Coronary artery (tissue), 2 donors: ENCODE data around the gene KCNQ5.
"Not testable (repeated sequence)": the region's sequence is repeated elsewhere in the genome, so short reads cannot be mapped to it uniquely, and the experiment has no call there.

Source experiments
- DNase-seq: peaks from one replicate; pipeline ENCODE4 v3.0.0-alpha.2; 2017; ENCODE audit warnings: low spot score
- H3K27ac ChIP-seq, 2 donors: fragments of 200-600 bp; sonication (generic); one replicate each; pipeline ENCODE4 v1.5.1; 2016 to 2019
- H3K4me3 ChIP-seq: fragments of 200-600 bp; sonication (generic); 2 replicates; pipeline ENCODE4 v1.5.1; 2016; ENCODE audit warnings: mild to moderate bottlenecking, moderate library complexity
- CTCF ChIP-seq: fragments of 200-600 bp; sonication (generic); IDR thresholded peaks from one replicate; pipeline ENCODE4 v1.5.1; 2019; ENCODE audit warnings: antibody characterized with exemption

The KCNQ5 gene

DNA sequence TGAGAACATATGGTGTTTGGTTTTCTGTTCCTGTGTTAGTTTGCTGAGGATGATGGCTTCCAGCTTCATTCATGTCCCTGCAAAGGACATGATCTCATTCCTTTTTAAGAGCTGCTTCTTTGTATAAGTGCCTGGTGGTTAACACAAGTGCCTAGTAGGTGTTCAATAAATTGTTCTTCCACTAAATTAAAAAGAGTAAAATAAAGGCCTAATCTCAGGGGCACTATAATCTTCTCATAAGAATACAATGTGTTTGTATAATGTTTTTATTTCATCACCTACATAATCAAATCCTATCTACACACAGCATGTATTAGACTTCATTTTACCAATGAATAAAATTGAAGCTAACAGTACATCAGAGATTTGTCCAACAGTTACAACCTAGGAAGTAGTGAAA is 350.7 kb downstream of the KCNQ5 start:
- no peak for DNase-seq
- no peak for TF ChIP-seq CTCF
- Histone ChIP-seq H3K4me3 (no peak overlapping the region), H3K27ac (no peak overlapping the region)

- TF ChIP-seq CTCF, result no peak
- H3K4me3 ChIP-seq, result no peak overlapping the region
- no peak overlapping the region for H3K27ac ChIP-seq
- no peak for DNase-seq
Measured at GRCh38 chr6:72974276-72974675, 352.4 kb downstream of the KCNQ5 start.

DNA sequence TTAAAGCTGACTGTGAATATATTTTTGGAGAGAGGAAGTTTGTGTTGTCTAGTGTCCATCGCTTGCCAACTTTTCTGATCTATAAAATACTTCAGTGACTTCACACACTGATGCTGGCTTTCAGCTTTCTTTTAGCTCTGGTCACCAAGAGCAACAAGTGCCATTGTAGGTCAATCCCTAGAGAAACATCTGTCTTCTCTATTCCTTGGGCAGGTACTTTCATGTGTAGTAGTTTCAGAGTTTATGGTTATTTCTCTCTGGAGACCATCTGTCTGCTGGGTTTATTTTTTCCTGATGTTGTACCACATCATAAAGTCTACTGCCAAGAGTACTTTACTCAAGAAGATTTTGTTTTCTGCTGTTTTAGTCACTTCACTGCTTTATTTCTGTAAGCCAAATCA is 353.5 kb downstream of the KCNQ5 start:
- TF ChIP-seq CTCF, result no peak
- Histone ChIP-seq H3K4me3 (no peak overlapping the region), H3K27ac (no peak overlapping the region)
- DNase-seq, result no peak

DNA sequence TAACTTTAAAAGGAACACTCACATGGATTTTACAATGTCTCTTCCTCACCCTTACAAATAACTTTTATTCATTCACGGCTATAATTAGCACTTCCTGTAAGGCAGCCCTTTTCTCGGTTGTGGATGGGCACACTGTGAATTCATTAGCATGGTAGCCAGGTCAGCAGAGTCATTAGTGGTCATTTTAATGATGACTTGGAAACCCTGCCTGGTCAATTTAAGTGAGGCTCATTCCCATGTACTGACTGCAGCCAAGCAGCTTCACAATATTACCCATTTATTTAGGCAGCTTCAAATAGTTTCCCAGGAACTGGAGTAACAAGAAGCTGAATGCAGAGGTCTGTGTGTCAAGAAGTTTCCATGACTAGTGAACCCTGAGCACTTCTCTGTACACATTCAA is 354.6 kb downstream of the KCNQ5 start:
- Histone ChIP-seq H3K27ac (no peak overlapping the region), H3K4me3 (no peak overlapping the region)
- no peak for DNase-seq
- no peak for TF ChIP-seq CTCF

GRCh38 chr6:72977114-72977513 is 355.2 kb downstream of the KCNQ5 start:
- no peak for DNase-seq
- Histone ChIP-seq H3K4me3 (no peak overlapping the region), H3K27ac (no peak overlapping the region)
- TF ChIP-seq CTCF, result no peak

DNA sequence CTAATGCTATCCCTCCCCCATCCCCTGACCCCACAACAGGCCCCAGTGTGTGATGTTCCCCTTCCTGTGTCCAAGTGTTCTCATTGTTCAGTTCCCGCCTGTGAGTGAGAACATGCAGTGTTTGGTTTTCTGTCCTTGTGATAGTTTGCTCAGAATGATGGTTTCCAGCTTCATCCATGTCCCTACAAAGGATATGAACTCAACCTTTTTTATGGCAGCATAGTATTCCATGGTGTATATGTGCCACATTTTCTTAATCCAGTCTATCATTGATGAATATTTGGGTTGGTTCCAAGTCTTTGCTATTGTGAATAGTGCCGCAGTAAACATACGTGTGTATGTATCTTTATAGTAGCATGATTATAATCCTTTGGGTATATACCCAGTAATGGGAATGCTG is 356.9 kb downstream of the KCNQ5 start:
- DNase-seq, H3K27ac ChIP-seq: not testable (repeated sequence)

GRCh38 chr6:72984189-72984831 is 362.4 kb downstream of the KCNQ5 start:
- H3K4me3 ChIP-seq, H3K27ac ChIP-seq, DNase-seq: not testable (repeated sequence)

More for the DNA sequence above, 356.9 kb downstream of the KCNQ5 start:
- not testable (repeated sequence) for H3K4me3 ChIP-seq

DNA sequence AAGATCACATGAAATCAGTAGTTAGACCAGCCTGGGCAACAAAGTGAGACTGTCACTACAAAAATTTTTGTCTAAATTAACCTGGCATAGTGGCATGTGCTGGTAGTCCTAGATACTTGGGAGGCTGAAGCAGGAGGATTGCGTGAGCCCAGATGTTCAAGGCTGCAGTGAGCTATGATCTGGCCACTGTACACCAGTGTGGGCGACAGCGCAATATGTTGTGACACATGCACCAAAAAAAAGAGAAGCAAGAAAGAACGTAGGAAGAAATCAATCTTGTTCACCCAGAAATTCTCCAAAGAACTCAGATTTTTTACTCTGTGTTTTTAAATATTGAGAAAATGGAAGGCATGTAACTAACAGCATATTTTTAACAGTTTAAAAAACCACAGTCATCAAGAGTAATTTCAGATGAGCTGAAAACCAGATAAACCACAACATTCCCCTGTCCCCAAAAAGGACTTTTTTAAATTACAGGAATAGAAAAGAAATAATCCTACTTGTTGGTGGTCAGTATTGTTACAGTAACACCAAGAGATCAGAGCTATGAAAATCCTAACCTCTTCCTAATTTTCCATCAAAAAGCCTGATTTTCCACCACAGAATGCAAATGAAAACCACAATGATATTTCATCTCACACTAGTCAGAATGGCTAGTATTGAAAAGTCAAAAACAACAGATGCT is 363.3 kb downstream of the KCNQ5 start:
- no peak overlapping the region for H3K4me3 ChIP-seq
- DNase-seq, result no peak
- no peak for TF ChIP-seq CTCF
- no peak overlapping the region for H3K27ac ChIP-seq
